ENCODE results near the gene MAP7D2.

Gene MAP7D2

DNA sequence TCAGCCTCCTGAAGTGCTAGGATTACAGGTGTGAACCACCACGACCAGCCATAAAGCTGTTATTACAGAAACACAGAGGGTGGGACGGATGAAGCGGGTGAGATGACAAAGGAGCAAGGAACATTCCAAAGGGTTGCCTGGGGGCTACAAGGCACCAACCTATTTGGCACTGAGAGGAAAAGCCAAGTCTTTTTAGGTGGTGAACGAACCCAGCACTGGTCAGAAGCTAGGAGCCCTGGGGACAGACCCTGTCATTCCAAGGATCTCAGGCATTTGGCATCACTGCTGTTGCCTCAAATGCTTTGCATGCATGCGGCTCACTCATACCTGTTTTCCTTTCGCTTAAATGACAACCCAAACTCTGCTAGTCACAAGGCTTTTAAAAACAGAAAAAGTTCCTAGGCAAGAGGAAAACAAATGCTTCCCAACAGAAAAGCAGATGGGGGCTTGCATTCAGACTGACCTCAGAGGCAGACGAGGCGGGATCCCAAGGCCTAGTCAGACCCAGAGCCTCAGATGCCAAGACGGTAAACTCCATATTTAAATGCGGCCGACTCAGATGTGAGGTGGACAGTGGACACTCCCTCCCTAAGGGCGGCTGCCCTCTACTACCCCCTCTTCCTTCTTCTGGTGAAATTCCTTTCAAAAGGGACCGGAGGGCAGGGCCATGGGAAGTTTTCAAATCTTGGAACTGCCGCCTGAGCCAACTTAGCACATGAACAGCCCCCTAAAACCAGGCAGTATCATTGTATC, 4.5 kb downstream of the MAP7D2 start:
- DNase-seq: no peak

DNA sequence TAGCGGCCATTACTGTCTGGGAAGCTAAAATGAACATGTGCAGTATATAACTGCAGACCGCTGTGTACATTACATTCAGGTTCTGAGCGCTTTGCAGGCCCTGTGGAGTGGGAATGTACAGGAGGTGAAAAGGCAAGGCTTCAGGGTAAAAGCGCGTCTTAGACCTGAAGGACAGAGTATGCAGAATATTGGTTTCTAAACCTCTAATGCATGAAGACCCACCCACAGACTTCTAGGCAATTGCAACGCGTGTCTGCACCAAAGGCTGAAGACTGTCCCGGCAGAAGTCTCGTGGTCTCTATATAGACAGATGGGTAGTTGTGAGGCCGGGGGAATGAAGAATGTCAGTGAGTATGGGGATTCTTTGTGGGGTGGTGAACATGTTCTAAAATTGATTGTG, 5.4 kb downstream of the MAP7D2 start:
- no peak for DNase-seq

DNA sequence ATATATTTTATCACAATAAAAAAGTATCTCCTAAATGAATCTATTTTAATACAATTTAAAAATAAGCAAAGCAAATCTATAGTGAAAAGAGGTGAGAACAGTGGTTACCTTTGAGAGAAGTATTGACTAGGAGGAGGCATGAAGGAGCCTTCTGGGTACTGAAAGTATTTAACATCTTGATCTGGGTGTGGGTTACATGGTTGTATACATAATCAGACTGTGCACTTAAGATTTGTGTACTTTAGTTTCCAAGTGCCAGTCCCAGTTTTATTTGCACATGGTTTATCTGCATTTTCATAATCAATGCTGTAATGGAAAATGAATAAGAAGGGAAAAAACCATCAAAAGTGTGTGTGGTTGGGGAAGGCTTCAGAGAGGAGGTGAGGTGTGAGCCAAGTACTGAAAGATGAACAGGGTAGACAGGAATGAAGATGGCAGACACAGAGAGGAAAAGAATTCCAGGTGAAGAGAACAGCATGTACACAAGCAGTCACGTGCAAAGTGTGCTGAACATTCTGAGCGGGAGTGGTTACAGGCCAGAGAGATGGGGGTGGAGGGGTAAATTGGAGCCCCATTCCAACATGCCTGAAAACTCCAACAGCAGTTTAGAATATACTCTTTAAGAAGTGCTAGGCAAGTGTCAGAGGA, 14.6 kb downstream of the MAP7D2 start:
- DNase-seq: no peak

- DNase-seq: no peak
Measured at GRCh38 chrX:20091499-20091898, 25.2 kb downstream of the MAP7D2 start.

DNA sequence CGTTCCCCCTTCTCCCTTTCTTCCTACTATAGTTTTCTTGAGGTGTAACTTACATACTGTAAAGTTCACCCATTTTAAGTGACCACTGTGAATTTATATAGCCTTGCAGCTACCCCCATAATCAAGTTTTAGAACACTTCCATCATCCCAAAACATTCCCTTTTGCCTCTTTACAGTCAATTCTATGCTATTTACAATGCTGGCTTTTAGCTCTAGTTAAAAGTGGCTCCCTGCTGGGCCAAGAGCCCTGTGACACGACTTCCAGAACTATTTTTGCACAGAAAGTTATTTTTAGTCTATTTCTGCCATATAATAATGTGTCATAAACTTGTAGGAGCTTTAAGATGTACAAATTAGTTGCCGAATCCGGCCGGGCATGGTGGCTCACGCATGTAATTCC, 26.9 kb downstream of the MAP7D2 start:
- DNase-seq: no peak

GRCh38 chrX:20080277-20080676, 36.4 kb downstream of the MAP7D2 start:
- no peak for DNase-seq

- no peak for DNase-seq
Measured at GRCh38 chrX:20071511-20072079, 45.1 kb downstream of the MAP7D2 start.

- no peak for DNase-seq
Measured at GRCh38 chrX:20067709-20068561, 48.8 kb downstream of the MAP7D2 start.

GRCh38 chrX:20066968-20067708, 49.6 kb downstream of the MAP7D2 start:
- DNase-seq: no peak

DNA sequence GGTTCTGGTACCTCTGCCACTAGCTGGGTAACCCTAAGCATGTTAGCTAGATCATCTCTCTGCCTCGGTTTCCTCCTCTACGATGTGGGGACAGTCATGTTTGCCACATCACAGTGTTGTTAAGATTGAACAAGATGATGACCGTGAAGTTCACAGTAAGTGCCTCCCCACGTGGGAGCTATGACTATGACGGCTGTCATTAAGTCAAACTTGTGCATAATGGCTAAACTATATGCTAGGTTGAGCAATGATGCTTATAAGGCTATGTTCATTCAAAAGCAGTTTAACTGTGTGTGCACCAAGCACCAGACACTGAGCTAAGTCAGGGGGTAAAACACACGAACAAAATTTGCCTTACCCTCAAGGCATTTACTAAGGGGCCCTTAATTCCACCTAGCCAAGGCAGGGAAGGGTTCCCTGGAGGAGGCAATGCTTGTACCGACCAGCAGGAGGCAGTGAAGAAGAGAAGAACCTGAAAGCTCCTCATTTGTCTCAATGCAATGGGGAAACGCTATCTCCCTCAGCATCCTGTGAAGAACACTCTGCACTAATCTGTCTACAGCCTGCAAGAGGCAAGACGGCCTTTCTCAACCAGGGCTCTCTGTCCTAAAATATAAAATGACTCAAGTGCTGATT, 52.9 kb downstream of the MAP7D2 start:
- DNase-seq: no peak

- DNase-seq: no peak
Measured at GRCh38 chrX:20063153-20063552, 53.6 kb downstream of the MAP7D2 start.

DNA sequence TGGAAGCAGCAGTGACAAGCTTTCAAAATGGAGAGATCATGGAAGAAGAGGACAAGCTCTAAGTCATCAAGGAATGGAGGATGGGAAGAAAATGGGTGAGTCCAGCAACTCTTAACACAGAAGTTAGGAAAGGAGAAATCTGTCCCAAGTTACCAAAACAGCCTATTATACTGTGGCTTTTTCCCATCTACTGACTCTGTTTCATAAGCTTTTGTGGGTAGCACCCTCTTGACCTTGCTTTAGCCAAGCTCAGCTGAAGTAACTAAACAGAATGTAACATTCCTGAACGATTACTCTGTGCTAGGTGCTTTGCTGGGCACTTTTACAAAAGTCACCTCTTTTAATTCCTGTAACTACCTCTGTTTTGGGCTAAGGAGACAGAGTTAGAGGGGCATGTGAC, 54.9 kb downstream of the MAP7D2 start:
- DNase-seq: no peak

GRCh38 chrX:20060961-20061748, 55.6 kb downstream of the MAP7D2 start:
- peak; percentile 80 for DNase-seq

DNA sequence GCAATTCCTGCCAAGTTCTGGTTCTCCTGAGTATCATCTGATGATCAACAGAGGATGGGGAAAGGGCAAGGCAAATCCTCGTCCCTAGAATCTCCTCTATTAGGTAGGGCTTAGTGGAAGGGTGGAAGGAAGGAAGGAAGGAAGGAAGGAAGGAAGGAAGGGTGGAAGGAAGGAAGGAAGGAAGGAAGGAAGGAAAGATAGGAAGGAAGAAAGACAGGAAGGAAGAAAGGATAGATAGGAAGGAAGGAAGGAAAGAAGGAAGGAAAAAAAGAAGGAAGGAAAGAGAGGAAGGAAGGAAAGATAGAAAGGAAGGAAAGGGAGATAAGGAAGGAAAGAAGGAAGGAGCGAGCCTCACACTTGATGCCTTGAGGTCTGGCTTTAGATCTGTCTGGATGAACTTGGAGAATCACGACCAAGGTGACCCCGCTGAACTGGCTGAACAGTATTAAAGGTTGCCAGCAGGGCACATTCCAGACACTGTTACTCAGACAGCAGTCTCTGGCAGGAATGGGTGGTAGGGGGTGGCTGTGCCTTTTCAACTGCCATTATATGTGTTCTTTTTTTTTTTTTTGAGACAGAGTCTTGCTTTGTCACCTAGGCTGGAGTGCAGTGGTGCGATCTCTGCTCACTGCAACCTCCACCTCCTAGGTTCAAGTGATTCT, 57.1 kb downstream of the MAP7D2 start:
- DNase-seq: no peak

- DNase-seq: no peak
Measured at GRCh38 chrX:20057479-20057878, 59.2 kb downstream of the MAP7D2 start.

GRCh38 chrX:20056704-20057103, 60.0 kb downstream of the MAP7D2 start:
- DNase-seq: no peak

- DNase-seq: no peak
Measured at GRCh38 chrX:20053537-20053936, 63.2 kb downstream of the MAP7D2 start.

DNA sequence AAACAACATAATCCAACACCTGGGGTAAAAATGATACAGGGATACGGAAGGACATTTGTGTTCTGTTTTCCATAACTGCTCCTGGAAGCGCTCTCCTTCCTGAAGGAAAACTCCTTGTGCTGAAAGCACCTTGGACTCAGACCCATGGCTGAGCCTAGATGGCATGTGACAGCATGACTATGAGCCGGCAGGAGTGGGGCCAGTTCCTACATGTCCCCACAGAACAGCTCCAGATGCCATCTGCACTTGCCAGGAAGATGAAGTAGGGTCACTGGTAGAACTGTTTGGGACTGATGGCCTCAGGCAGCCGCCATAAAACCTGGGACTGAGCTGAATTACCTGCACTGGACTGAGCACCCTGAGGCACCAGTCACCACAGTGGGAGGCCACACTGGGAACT, 69.8 kb downstream of the MAP7D2 start:
- no peak for DNase-seq

- DNase-seq: no peak
Measured at GRCh38 chrX:20046223-20046622, 70.5 kb downstream of the MAP7D2 start.

DNA sequence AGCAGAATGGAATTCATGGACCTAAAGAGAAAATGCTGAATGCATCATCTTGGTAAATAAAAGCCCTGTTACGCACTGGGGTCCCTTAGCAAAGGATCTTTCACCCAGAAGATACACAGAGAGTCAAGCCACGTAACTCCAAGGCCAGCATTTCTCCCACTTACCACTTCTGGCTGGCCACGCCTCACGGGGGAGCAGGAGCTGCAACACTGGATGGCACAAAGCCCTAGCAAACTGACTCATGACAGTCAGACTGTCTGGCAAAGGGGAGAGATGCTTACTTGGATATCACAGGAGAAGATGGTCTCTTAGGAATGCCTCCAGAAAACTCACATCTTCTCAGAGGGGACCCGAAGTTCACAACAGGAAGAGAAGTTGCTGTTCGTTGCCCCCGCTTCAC, 74.5 kb downstream of the MAP7D2 start:
- DNase-seq: no peak

- no peak for DNase-seq
Measured at GRCh38 chrX:20038966-20039365, 77.7 kb downstream of the MAP7D2 start.
